GM10847 (cell line): ENCODE data around the gene MAP1LC3A.

Experiments used
- POLR2A ChIP-seq: IDR thresholded peaks from 2 replicates; pipeline ENCODE4 v1.6.1; 2011; ENCODE audit not compliant: insufficient read length; ENCODE audit errors: extremely low read depth

Gene MAP1LC3A

DNA sequence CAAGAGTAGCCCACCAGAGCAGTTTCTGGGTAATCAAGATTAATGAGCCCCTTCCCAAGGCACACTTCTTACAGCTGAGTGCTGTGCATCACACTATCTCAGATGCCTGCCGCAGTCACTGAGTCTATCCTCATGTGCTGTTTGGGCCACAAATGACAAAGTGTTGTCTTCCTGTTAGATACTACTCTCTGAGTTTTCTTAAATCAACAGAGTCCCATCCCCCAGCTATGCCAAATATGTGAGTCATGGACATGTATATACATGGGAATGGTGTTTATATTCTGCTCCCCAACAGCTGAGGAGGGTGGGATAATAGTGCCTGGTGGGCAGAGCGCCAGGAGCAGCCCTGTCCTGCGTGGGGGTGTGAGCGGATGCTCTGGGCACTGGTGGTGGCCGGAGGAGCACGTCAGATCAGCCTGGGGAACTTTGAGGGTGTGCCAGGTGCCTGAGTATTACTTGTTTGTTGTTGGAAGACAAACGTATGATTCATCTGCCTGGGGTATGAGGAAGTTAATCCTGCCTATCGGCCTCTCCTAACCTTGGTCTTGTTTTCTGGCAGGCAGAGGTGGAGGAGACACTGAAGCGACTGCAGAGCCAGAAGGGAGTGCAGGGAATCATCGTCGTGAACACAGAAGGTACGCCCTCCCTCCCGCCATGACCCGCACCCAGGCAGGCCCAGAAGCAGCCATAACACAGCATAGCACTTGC lies 32.7 kb upstream of the MAP1LC3A start:
- TF ChIP-seq POLR2A = no peak

DNA sequence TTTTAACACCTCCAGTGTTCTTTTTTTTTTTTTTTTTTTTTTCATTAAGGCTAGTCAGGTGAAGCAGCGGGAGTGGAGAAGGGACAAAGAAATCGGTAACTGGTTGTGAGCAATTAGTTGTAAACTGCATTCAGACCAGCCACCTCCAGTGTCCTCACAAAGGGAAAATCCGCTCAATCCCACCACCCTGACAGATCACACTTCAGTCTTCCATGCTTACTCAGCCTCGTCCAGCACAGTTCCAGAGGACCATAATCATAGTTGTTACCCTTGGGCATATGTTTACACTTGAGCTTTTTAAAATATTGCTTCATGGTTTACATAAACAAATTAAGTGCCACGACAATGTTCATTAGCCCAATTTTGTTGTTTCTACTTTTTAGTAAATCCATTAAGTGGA lies 32.1 kb upstream of the MAP1LC3A start:
- no peak for TF ChIP-seq POLR2A

DNA sequence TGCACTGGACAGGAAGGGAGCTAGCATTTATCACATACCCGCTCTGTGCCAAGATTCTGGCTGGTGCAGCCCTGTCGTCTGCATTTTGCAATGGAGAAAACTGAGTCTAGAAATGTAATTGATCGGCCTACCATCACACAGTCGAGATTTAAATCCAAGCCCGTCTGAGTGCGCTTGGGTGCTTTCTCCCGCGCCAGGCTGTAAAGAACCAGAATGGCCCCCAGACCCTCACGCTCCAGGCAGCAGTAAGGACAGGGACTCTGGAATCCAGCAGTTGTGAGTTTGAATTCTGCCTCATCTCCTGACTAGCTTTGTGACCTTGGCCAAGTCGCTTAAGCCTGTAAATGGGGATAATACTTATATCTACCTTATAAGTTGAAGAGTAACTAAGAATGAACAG lies 31.5 kb upstream of the MAP1LC3A start:
- no peak for TF ChIP-seq POLR2A

DNA sequence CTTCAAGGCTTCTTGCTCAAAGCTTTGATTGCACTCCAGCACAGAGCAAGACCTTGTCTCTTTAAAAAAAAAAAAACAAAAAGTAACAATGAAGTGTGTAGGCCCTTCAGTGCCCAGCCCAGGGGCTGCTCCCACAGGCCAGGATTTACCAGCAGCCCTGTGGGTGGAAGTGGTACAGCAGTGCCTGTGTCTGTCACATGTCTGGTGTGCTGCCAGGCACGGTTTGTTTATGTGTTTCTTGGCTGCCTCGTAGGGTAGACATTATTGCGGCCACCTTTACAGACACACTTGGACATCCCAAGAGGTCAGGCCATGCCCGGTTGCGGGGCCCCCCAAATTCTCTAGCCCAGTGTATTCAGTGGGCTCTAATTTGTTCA lies 29.6 kb upstream of the MAP1LC3A start:
- no peak for TF ChIP-seq POLR2A

DNA sequence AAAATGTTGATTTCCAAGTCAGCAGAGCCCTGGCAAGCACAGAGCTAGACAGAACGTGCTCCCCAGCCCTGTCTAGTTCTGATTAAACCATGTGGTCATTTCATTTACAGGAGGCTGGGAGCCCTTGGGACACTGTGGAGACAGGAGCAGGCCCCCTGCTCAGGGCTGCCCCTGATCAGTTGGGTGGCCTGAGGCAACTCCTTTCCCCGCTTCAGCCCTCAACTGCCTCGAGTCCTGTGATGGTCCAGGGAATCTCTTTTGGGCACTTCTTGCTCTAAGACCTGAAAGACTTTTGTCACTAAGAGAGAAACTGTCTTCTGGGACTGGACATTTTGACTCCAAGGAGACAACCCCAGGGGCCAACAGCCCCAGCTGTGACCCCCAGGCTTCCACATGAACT lies 28.8 kb upstream of the MAP1LC3A start:
- no peak for TF ChIP-seq POLR2A

DNA sequence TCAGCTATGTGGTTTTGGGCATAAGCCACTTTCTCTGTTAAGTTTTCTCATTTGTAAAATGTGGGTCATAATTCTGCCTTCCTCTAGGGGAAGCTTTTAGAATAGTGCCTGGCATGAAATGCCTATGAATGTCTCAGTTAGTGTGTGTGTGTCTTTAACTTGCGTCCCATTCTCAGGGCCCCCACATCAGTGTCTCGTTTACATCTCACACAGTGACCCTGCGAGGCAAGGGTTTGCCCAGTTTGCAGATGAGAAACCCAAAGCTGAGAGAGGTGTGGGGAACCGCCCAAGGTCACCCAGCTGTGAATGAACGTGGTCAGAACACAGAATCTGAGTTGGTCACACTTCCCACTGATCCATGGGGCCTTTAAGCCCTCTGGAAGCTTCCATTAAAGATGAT lies 28.2 kb upstream of the MAP1LC3A start:
- no peak for TF ChIP-seq POLR2A

DNA sequence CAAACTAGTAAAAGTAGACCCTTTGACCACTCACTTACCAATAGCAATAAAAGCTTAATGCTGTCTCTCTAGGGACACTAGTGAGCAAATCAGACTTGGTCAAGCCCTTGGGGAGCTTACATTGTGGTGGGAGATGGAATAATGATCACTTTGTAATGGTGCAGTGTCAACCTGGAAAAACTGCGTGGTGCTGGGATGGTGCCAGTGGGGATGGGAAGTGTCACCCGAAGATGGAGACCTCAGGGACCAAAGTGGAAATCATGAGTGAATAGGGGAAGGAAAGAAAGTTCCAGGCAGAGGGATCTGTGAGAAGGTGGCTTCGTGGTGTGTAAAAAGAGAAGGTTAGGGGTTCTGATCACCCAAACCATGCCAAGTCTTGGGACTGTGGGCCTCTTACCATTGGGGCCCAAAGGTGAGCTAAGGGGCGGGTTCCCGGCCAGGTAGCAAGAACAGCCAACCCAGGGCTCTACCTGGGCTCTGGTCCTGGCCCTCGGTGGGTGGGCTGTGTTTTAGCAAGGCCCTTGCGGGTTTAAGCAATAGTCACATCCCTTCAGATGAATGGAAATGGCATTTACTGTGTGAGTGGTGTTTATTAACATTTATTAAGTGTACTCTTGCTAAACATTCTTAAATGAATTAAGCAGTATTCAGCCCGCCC lies 26.8 kb upstream of the MAP1LC3A start:
- TF ChIP-seq POLR2A = no peak

DNA sequence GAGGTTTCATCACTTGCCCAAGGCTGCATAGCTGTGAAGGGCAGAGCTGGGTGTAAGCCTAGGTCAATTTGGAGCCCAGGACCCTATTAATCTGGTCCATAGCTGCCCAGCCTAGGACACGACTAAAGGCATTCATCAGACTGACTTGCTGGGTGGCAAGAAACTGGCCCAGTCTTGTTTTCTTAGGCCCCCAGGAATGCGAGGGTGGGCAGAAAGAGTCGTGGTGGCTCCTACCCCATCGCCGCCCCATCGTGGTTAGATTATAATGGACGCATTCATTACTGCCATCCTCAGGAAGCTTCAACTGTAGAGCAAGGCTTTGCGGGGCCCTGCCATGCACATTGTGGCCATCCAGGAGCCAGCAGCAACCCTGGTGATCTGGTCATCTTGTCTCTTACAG lies 26.2 kb upstream of the MAP1LC3A start:
- no peak for TF ChIP-seq POLR2A

DNA sequence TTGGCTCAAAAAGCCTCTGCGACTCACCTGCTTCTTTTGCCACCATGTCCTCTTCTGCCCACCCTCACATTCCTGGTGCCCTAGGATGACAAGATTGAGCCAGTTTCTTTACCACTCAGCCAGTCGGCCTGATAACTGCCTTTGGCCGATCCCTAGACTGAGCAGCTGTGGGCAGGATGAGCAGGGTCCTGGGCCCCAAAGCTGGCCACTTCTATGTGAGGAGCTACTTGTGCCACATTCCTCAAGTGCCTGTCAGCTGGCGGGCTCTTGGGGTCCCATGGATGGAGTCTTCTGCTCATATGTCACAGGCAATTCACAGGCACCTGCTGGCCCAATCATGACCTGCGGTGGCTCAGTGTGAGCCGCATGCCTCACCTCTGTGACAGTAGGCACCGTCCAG lies 25.8 kb upstream of the MAP1LC3A start:
- TF ChIP-seq POLR2A = no peak

DNA sequence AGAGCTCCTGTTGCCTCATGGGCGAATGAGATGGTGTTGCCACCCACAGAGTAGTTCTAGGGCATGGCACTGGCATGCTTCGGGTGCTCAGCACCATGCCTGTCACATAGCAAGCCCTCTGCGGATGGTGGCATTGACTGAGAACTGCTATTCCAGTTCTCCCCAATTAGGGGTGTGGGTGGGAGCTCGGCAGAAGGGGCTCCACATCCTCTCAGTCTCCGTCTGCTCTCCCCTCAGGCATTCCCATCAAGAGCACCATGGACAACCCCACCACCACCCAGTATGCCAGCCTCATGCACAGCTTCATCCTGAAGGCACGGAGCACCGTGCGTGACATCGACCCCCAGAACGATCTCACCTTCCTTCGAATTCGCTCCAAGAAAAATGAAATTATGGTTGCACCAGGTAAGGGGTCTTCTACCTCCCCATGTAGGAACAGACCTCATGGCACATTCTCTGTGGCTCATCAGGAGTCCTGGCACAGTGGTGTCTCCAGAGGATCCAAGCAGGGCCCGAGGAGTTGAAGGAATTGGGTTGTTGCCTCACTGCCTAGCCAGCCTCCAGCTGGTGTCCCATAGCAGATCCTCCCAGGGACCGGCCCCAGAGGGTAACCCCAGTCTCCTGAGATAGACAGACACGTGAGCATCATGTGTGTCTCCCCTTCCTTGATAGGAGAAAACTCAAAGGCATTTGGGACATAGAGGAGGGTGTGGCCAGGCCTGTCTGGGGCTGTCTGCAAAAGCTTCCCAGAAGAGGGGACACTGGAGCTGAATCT lies 23.9 kb upstream of the MAP1LC3A start:
- no peak for TF ChIP-seq POLR2A

DNA sequence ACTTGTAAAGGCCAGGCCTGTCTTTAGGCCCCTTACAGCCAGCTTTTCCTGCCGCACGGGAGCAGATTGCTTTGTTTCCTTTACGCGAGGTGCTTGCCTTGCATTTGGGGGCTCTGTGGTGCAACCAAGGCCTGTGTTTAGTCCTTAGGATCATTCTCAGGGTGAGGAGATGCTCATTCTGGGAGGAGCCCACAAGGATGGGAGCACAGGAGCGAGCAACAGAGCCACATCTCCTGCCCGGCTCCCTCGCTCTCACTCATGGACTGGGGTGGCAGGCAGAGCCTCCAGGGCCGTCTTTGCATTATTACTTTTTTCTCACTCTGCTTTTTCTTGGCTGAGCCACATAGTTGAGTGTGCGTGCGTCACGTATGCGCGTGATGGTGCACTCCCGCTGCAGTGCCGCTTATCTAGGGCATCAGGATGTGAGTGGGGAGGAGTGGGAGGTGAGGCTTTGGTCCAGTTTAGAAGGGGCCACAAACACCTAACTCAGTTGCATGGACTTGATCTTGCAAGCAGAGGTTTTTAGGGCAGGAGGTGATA lies 23.1 kb upstream of the MAP1LC3A start:
- TF ChIP-seq POLR2A = no peak

DNA sequence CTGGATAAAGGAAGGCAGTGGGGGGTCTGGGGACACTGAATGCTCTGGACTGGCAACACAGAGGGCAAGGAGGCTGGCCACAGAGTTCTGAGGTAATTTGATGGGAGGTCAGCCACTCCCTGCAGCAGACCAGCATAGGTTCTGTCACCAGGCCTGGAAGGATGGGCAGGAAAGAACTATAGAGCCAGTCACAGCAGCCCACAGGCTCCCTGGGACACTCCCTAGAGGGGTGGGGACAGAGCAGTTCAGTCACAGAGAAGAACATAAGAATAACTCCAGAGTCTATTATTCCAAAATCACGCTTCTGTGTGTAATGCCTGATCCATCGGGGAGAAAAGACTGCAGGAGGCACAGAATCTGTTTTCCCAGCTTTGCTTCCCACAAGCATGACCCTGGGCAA lies 22.7 kb upstream of the MAP1LC3A start:
- no peak for TF ChIP-seq POLR2A

DNA sequence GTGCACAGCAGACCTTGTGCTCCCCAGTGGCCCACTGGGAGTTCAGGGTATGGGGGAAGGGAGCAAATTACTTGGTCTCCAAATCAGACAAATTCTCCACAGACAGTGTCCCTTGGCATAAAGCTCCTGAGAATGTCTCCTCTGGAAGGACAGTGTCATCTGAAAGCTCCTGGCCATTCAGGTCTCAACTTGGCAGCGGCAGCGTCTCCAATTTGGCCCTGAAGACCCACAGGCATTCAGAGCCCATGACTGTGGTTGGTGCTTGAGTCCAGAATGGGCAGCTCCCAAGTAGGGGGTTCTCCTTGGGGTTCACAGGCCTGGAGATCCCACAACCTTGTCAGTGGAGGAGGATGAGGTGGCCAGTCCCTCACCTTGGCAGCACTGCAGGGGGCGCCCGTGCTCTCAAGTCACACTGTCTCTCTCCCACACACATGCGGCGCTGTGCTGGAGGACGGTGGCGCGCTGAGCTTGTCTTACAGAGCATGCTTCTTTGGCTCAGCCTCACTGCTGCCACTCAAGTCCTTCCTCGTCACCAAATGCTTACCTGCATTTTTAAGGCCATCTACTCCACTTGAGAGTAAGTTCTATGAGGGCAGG lies 21.6 kb upstream of the MAP1LC3A start:
- TF ChIP-seq POLR2A = no peak

DNA sequence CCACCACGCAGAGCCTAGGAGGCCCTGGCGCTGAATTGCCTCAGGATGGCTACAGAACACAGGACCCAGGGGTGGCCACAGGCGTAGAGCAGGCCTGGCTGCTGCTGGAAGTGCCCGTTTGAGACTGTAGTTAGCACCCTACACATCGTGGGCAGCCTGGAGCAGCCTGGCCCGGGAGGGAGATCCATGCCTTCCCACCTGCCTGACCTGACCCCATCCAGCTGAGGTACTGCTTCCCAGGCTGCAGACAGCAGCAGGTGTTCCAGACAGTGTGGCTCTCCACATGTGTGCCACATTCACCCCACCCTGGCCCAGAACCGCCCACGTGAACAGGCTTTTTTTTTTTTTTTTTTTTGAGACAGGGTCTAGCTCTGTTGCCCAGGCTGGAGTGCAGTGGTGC lies 20.9 kb upstream of the MAP1LC3A start:
- TF ChIP-seq POLR2A = no peak

DNA sequence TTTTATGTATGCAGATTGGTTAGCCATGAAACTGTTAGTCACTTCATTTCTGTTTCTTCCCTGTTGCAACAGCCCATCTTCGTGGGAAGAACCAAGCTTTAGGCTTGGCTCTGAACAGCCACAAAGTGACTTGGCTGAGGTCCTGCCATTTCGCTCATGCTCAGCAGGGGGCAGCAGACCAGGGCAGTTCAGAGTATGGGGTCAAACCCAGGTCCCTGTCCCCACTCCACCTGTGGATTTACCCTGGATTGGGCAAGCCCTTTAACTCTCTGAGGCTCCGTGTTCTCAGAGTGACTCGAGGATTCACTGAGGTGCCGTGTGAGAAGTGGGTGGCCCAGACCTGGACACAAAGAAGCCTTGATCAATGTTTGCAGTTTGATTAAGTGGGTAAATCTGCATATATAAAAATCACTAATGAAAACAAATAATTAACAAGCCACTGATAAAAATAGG lies 19.8 kb upstream of the MAP1LC3A start:
- TF ChIP-seq POLR2A = no peak

DNA sequence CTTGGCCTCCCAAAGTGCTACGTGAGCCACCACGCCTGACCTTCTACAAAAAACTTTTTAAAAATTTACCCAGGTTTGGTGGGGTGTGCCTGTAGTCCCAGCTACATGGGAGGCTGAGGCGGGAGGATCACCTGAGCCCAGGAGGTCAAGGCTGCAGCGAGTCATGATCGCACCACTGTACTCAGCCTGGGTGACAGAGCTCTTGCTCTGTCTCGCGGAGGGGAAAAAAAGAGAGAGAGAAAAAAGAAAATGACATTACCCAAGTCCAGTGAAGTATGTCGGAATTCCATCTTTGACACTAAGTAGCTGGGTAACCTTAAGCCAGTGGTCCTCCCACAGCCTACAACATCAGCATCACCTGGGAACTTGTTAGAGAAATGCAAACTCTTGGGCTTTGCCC lies 18.8 kb upstream of the MAP1LC3A start:
- TF ChIP-seq POLR2A = no peak

DNA sequence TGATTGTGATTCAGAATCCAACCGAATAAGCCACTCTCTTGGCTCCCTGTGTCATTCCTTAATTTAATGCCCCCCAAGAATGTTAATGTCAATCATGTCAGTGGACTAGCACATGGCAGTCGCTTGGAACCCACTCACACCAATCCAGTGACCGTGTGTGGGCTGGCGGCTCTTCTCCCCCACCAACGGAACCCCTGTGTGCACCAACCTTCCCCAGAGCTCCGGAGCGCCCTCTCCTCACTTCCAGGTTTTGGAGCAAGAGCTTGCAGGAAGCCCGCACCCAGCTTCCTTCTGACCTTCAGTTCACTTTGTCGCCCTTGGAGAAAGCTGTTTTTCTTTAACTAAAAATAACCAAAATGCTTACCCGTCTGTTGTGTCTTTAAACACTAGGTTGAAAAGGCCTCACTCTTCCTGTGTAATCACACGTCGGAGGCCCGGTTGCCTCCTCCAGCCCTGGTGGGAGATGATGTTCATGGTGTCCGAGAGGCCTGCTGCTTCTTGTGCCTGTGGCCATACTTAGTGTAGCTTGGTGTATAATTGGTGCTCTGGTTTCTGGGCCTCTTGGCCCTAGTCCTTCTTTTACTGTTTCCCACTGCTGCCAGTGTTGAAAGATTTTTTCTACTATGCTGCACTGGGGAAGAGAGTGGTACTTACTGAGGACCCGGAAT lies 17.8 kb upstream of the MAP1LC3A start:
- no peak for TF ChIP-seq POLR2A
